C4-2B (cell line): Measurements from ENCODE around the gene ZNF423.

ENCODE experiments used
- CTCF ChIP-seq: fragments of 450-650 bp; conservative IDR thresholded peaks from 2 replicates; pipeline ENCODE4 v1.5.1; 2017; ENCODE audit warnings: mild to moderate bottlenecking
- ZFX ChIP-seq: fragments of 450-650 bp; IDR thresholded peaks from 2 replicates; pipeline ENCODE4 v1.6.1; 2017

- TF ChIP-seq CTCF (no peak), ZFX (no peak)
Observed at GRCh38 chr16:49628148-49628547, 227.8 kb downstream of the ZNF423 start.
